Stimulated activated CD8-positive, alpha-beta memory T cell treated with anti-CD3 and anti-CD28 coated beads, Interleukin-12 subunit alpha, Interleukin-12 subunit beta, amount 100 ng/mL, for 24 hours (primary cell): ENCODE measurements around the gene CYREN.
"Not testable (repeated sequence)": the region's sequence is repeated elsewhere in the genome, so short reads cannot be mapped to it uniquely, and the experiment has no call there.

Experiments
- DNase-seq: peaks from one replicate; pipeline ENCODE4 v3.0.0-alpha.2; 2020; ENCODE audit errors: extremely low read depth

The CYREN gene

DNA sequence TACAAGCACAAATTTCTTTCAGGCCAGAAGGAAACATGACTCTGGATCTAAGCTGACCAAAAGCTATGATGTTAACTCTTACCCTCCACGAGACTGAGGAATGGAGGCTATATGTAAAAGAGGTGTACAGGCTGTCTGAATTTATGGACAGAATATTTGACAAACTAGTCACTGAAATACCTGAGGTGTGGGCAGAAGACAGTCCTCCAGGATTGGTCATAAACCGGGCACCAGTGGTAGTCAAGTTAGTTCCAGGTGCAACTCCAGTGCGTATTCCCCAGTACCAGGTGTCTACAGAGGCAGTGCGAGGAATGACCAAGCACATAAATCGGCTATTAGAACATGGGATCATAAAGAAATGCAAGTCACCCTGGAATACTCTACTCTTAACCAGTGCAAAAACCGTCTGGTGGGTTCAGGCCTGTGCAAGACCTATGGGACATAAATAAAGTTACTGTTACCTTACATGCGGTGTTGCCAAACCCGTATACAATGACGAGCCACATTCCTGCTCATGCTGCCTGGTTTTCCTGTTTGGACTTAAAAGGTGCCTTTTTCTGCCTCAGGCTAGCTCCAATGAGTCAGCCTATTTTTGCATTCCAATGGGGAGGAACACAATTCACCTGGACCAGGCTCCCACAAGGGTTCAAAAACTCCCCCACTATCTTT is 6.7 kb upstream of the CYREN start:
- DNase-seq, result no peak

DNA sequence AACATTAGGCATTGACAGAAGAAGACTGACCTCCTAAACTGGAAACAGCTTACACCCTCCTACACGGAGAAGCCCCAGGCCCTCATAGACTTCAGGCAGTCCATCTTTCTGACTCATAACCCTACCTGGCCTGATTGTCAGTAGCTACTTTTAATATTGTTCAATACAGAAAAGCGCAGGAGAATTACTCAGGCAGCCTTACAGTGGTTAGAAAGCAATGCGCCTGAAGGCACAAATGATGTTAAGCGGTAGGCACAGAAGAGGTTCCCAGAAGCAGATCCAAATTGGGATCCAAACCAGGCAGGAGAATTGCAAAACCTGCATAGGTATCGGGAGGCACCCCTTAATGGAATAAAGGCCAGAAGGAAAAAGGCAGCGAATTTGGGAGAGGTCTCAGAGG is 5.4 kb upstream of the CYREN start:
- DNase-seq, result no peak

DNA sequence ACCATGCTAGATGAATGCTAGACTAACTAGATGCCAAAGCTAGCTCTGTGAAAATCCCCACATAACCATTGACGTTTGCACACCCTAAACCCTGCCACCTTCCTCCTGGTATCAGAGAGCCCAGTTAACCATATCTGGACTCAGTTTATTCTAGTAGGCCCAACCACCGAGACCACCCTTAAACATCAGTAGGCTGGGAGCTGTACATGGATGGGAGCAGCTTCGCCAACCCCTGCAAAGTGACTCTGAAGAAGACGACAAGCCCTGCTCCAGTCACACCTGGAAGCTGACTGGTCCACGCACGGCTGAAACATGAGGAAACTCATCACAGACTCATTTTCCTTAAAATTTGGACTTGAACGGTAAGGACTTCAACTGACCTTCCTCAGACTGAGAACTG is 4.4 kb upstream of the CYREN start:
- DNase-seq, result no peak

DNA sequence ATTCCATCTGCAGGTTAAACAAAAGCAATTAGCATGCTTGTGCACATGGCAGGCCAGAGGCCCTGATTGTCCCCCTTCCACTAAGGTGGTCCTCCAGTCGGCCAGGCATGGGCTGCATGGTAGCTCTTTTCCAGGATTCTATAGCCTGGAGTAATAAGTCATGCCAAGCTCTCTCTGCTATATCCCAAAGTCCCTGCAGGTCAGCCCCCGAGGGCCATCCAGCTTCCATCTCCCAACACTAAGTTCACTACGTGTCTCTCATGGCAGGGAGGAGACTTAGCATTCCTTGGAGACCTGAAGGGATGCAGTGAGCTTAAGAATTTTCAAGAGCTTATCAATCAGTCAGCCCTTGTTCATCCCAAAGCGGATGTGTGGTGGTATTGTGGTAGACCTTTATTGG is 3.4 kb upstream of the CYREN start:
- DNase-seq, result not testable (repeated sequence)

DNA sequence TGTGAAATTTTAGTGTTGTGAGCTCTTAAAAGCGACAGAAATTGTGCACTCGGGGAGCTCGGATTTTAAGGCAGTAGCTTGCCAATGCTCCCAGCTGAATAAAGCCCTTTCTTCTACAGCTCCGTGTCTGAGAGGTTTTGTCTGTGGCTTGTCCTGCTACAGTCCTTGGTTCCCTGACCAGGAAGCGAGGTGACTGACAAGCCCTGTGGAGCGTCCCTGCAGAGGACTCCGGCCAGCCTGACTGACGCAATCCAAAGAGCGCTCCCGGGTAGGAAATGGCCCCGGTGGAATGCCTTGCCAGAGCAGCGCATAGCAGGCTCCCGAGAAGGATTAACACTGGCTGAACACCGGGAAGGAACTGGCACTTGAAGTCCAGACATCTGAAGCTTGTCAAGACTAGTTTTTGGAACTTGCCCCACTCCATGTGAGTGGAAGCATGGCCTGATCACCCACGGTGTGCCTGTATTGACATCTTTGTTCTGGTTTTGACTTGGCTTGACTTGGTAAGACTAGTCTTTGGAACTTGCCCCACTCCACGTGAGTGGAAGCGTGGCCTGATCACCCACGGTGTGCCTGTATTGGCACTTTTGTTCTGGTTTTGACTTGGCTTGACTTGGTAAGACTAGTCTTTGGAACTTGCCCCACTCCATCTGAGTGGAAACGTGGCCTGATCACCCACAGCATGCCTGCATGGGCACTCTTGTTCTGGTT is 1.2 kb upstream of the CYREN start:
- DNase-seq, result not testable (repeated sequence)

DNA sequence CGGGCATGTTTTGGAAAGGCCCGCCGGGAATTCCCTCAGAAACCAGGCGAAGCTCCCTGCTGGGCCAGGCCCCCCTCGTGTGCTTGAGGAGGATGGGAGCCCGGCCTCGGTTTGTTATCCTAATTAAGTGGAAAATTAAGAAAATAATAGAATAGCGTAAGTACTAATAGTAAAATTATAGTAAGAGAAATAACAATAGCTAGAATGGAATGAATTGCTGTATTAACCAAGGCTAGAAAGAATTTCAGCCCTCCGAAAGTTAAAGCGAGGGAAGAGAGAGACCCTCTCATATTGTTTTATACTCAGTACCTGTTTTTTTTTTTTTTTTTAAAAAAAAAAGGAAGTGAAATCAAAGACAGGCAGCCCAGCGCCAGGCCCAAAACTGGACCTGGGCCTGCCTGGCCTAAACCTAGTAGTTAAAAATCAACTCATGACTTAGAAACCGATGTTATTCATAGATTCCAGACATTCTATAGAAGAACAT is 533 bp upstream of the CYREN start:
- not testable (repeated sequence) for DNase-seq

DNA sequence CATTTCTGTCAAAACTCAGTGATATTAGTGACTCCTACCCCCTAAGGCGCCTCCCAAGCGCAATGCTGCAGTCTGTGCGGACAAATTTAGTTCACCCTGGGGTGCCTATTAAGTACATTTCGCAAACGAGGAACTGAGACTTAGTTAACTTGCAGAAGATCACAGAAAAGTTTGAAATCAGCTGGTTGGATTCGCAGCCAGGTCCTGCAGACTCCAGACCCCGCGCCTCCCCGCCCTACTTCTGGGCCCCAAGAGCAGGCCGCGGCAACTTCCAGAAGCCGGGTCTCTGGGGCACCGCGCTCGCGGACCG is 588 bp downstream of the CYREN start:
- no peak for DNase-seq

DNA sequence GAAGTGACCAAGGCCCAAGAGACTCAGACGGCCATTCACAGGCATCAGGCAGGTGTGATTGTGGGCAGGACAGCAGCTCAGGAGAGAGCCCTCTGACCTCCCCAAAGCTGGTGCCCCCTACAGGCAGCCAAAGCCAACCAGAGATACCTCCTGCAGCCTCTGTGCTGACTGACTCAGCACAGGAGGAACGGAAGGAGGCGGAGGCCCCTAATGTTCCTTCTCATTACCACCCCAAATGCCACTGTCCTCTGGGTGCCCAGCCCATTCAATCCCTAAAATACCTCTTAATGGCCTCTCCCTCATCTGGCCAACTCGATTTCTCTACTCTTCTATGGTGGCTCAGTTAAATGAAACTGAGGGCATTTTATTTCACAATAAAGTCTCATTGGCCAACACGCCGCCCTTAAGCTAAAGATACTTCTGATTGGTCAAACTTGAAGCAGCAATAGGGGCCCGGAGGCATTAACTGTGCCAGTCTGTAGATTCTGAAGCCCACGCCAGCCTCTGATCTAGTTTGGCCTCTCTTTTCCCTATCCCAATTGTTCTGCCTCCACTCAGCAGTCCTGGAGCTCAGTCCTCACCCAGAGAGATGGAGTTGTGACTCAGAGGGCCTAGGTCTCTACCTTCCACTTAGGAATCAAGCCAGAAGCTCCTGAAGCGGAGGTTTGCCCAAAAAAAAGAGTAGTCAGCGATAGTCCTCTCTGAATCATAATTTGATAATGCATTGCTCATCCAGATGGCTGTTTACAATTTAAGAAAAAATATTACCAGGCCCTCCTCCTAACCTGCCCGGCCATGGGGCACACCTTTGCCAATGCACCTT is 1.2 kb downstream of the CYREN start:
- DNase-seq, result no peak

DNA sequence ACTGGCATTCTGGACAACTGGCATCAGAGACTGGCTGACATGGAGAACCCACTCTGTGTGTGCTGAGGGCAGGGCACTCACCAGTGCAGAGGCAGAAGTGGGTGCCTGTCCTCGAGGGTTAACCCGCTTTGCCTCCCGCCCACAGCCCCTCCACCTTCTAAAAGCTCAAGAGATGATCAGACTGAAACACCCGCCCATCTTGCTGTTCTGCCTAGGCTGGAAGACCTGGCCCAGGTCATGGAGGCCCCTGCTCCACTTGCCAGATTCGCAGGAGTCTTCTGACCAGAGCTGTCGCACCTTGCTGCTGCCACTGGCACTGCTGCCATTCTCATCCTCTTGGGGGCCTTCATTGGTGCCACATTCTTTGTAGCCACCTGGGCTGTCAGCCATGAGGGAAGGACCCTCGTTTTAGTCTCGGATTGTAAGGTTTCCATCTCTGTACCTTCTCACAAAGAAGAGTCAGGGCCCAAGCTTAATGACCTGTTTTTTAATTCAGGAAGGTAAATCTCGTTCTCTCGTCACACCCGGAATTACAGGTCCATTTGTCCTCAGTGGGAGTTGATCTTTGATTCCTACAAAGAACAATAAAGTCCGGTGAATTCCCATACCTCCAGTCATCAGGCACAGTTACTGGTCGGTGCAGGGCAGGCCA is 1.9 kb downstream of the CYREN start:
- DNase-seq, result no peak

DNA sequence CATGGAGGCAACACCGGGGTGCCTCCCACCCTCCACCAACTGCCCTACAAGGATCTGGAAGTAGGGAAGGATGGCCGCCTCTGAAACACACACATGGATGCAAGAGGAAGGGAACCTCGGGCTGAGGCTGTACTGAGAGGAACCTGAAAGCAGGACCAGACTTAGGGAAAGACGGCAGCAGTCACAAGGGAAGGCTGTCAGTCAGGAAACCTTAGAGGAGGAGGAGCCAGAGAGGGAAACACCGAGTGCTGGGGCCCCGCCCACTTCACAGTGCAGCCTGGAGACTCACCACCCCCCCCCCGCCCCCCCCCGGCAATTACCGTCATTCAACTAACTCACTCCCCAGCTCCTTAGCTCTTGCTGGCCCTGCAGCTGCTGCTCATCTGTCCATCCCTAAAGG is 2.5 kb downstream of the CYREN start:
- DNase-seq, result no peak

DNA sequence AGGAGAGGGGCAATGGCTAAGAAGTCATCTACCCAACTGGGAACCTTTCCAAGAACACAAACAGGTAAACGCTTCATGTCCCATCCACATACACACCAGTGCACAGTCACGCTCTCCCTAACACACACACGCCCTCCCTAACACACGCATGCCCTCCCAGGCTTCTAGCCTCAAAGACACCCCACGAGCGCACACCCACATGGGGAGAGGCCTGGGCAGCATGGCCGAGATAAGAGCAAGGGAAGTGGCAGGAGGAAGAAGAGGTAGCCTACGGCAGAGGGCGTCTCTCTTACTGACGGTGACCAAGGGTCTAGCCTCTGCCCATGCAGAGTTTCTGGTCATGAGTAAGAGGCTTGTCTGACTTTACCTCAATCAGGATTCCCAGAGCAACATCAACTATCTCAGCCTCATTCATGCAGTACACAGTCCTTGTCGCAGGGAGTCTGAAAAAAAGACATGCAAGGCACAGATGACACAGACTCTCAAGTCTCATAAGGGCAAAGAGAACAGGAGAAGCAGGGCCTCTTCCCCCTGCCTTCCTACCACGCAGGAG is 3.1 kb downstream of the CYREN start:
- no peak for DNase-seq

DNA sequence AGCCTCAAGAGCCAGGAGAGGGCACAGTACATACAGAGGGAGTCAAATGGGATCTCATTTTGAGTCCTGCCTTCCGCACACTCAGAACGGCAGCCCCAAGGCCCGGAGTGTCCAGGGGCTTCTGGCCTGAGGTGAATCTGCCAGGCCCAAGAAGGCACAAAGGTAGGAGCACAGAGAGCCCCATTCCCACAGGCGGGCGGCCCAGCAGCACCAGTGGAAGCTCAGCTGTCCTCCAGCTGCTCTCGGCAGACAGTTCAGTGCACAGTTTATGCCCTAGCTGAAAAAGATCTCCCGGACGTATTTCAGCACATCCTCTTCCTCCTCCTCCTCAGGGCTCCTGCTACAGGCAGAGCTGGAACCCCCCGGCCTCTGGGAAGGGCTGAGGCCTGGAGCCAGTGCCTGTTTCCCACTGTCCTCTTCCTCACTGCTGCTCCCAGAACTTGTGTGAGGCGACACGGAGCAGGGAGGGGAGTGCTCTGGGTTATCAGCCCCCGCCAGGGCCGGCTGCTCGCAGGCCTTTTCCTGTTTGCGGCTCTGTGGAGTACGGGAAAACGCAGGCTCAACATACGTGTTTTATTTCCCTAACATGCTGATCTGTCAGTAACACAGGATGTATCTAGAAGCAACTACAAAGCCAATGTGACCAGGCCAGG is 4.0 kb downstream of the CYREN start:
- no peak for DNase-seq

DNA sequence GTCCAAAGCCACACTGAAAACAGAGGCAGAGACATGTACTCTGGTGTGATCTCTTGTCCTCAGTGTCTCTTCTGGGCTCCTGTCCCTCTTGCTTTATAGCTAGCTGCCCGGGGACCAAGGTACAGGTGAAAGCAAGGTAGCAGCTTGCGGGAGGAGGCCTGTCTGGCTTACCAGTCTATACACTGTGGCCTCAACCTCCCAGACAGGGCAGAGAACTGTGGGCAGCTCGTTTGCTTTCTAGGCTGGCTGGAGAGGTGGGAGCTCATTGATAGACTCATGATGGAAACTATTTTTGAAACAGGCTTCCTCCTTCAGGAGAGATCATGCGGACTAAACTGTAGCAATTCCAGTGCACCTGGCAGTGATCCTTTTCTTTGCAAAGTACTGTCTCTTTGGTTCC is 4.6 kb downstream of the CYREN start:
- no peak for DNase-seq

DNA sequence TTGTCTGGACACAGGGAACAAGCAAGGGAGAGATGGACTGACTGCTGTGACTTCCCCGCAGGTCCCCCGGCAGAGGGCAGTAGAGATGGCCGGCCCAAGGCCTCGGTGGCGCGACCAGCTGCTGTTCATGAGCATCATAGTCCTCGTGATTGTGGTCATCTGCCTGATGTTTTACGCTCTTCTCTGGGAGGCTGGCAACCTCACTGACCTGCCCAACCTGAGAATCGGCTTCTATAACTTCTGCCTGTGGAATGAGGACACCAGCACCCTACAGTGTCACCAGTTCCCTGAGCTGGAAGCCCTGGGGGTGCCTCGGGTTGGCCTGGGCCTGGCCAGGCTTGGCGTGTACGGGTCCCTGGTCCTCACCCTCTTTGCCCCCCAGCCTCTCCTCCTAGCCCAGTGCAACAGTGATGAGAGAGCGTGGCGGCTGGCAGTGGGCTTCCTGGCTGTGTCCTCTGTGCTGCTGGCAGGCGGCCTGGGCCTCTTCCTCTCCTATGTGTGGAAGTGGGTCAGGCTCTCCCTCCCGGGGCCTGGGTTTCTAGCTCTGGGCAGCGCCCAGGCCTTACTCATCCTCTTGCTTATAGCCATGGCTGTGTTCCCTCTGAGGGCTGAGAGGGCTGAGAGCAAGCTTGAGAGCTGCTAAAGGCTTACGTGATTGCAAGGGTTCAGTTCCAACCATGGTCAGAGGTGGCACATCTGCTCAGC is 6.0 kb downstream of the CYREN start:
- DNase-seq, result no peak

DNA sequence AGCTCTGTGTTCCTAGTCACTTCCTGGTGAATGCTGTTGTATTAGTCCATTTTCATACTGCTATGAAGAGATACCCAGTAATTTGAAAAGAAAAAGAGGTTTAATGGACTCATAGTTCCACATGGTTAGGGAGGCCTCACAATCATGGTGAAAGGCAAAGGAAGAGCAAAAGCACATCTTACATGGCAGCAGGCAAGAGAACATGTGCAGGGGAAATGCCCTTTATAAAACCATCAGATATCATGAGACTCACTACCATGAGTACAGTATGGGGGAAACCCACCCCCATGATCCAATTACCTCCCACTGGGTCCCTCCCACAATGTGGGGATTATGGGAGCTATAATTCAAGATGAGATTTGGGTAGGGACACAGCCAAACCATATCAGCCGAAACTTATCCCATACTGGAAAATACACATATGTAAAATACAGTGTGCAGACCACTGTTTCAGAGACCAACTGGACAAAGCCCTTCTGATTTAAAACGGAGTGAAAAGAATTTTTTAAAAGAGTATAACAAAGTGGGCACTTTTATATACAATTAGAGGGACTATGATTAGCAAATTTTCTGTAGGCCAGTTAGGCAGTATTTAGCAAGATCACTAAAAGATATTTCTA is 8.0 kb downstream of the CYREN start:
- no peak for DNase-seq

DNA sequence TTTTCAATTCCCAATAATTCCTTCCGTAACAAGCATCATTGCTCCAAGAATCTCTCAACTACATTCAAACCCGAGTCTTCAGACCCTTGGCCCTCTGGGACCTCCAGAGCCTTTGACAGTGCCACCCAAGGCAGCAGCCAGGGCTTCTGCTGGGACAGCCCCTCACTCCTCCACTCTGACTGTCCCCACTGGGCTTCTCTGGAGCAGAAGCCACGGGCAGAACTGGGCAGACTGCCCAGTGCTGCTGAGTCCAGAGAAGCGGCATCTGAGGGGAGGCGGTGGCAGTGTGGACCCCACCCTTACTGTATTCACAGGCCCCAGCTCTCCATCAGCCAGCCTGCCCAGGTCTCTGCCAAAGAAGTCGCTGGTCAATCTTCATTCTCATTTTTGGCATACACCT is 8.8 kb downstream of the CYREN start:
- DNase-seq, result no peak

DNA sequence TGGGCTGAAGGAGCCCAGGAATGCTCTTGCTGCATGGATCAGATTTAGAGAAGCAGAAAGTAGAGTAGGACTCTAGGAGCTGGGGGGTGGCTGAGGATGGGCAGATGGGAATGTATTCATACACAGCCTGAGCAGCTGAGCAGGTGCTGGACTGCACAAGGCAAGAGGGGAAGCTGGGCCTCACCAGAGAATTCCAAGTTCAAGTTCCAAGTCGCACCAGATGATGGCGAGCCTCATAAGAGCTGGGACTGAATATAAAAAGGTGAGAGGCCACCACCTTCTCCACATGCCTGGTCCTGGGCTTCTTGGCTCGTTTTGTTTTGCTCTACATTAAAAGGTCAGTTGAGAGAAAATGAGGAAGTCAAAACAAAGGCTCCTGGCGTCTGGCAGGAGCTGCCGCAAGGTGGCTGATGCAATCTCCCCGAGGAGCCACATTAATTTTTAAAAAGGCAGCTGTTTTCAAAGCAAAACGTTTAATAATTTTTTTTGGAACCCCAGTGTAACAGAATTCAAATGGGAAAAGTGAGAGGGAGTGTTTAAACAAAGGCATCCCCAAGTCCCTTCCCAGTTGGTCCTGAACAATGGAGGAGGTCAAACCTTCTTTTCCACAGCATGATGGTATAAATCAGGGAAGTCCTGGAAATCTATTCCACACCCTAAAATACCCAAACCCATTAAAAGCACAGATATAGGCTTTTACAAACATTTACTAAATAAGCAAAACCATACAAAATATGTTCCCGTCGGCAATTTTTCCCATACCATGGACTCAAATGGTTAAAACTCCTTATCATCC is 9.5 kb downstream of the CYREN start:
- no peak for DNase-seq

DNA sequence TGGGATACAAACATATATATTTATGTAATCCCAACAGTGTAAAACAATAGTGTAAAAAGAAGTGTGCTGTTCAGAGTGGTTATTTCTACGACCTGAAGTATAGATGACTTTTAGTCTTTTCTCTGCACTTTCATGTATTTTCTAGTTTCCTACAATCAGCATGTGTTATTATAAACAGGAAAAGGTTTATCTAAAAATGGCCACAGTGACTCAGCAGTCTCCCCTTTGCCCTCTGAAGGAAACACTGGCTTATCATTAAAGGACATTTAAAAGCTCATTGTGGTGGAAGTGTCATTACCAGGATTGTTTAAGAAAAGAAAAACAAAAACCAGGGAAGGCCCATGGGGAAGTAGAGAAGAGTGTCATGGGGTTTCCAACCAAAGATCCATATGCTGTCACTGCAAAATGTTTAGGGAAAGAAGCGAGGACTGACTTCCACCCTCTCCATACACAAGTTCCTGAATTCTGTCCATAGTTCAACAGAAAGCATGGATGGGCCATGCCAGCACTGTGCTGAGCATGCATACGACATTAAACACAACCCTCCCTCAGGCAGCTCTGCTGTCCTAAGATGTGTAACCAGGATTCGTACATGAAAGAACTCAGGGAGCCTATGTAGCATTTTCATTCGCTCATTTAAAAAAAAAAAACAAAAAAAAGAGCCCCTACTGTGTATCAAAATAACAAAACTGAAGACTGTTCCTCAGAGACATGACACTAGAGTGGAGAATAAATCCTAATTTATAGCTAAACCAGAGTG is 10.2 kb downstream of the CYREN start:
- DNase-seq, result no peak
